ENCODE data around the gene TBC1D2B. TPM values are rescaled to one million over a fixed set of nuclear protein-coding genes. Genes with fewer than 3 reads are reported as not detected.

TBC1D2B gene
- polyA plus RNA-seq, 1 donor from 2014 or later: 9.4 TPM

GRCh38 chr15:78057803-78058202 lies 19.7 kb downstream of the TBC1D2B start:
- H3K79me2 ChIP-seq (replicated peaks; ENCODE audit: insufficient read depth, low read length): peaks cover under 1% of the 10 kb centered on the region
- H2AFZ ChIP-seq (ENCODE audit: low read depth, low read length): no peak overlapping the region
- no peaks in the 10 kb centered on the region for H3K9me2 ChIP-seq (ENCODE audit: insufficient read depth, low read length)
- no peak overlapping the region for H3K9ac ChIP-seq (ENCODE audit: low read length)
- TF ChIP-seq RAD21 (conservative IDR thresholded peaks at IDR 0.05) (no peak), EP300 (conservative IDR thresholded peaks at IDR 0.05; ENCODE audit: poor library complexity, severe bottlenecking) (no peak), EZH2 (IDR thresholded peaks at IDR 0.05; ENCODE audit: borderline replicate concordance, insufficient read depth, low read length, poor library complexity, severe bottlenecking) (no peak), POLR2AphosphoS5 (IDR thresholded peaks at IDR 0.05) (no peak), CTCF (IDR thresholded peaks at IDR 0.05; ENCODE audit: poor library complexity, severe bottlenecking) (no peak), REST (IDR thresholded peaks at IDR 0.05; ENCODE audit: borderline replicate concordance) (no peak), SMC3 (conservative IDR thresholded peaks at IDR 0.05; ENCODE audit: poor library complexity) (no peak), MXI1 (conservative IDR thresholded peaks at IDR 0.05; ENCODE audit: poor library complexity, severe bottlenecking) (no peak), TAF1 (IDR thresholded peaks at IDR 0.05; ENCODE audit: low read depth) (no peak)
- H3K4me2 ChIP-seq (ENCODE audit: low read length): no peak overlapping the region
- H3K4me3 ChIP-seq (ENCODE audit: low read length): no peak overlapping the region
- no peaks in the 10 kb centered on the region for H3K27me3 ChIP-seq (ENCODE audit: insufficient read depth, low read depth, low read length)
- no peaks in the 10 kb centered on the region for H3K36me3 ChIP-seq (ENCODE audit: insufficient read depth, low read length)
- no peaks in the 10 kb centered on the region for H3K9me3 ChIP-seq (ENCODE audit: low read length)
- H3K27ac ChIP-seq (ENCODE audit: low read length): no peak overlapping the region
- no peaks in the 10 kb centered on the region for H3F3A ChIP-seq (ENCODE audit: insufficient read depth, low read length, poor library complexity, severe bottlenecking)
- H4K20me1 ChIP-seq (ENCODE audit: insufficient read depth): no peaks in the 10 kb centered on the region

- Histone ChIP-seq H3K4me3 (ENCODE audit: low read length) (no peak overlapping the region), H3K36me3 (ENCODE audit: insufficient read depth, low read length) (no peaks in the 10 kb centered on the region), H4K20me1 (ENCODE audit: insufficient read depth) (no peaks in the 10 kb centered on the region), H2AFZ (ENCODE audit: low read depth, low read length) (no peak overlapping the region), H3K9me2 (ENCODE audit: insufficient read depth, low read length) (no peaks in the 10 kb centered on the region), H3K27me3 (ENCODE audit: insufficient read depth, low read depth, low read length) (no peaks in the 10 kb centered on the region), H3K4me2 (ENCODE audit: low read length) (no peak overlapping the region), H3F3A (ENCODE audit: insufficient read depth, low read length, poor library complexity, severe bottlenecking) (no peaks in the 10 kb centered on the region), H3K9ac (ENCODE audit: low read length) (no peak overlapping the region), H3K9me3 (ENCODE audit: low read length) (no peaks in the 10 kb centered on the region), H3K27ac (ENCODE audit: low read length) (no peak overlapping the region), H3K79me2 (replicated peaks; ENCODE audit: insufficient read depth, low read length) (no peaks in the 10 kb centered on the region)
- TF ChIP-seq CTCF (IDR thresholded peaks at IDR 0.05; ENCODE audit: poor library complexity, severe bottlenecking) (no peak), MXI1 (conservative IDR thresholded peaks at IDR 0.05; ENCODE audit: poor library complexity, severe bottlenecking) (no peak), EZH2 (IDR thresholded peaks at IDR 0.05; ENCODE audit: borderline replicate concordance, insufficient read depth, low read length, poor library complexity, severe bottlenecking) (no peak), EP300 (conservative IDR thresholded peaks at IDR 0.05; ENCODE audit: poor library complexity, severe bottlenecking) (no peak), POLR2AphosphoS5 (IDR thresholded peaks at IDR 0.05) (no peak), REST (IDR thresholded peaks at IDR 0.05; ENCODE audit: borderline replicate concordance) (no peak), TAF1 (IDR thresholded peaks at IDR 0.05; ENCODE audit: low read depth) (no peak), SMC3 (conservative IDR thresholded peaks at IDR 0.05; ENCODE audit: poor library complexity) (no peak), RAD21 (conservative IDR thresholded peaks at IDR 0.05) (no peak)
Observed at GRCh38 chr15:78056714-78057269, 20.7 kb downstream of the TBC1D2B start.

Measured in neural cell (in vitro differentiated cells).